Measurements from ENCODE around the gene DPRX.

The DPRX gene, protein sequence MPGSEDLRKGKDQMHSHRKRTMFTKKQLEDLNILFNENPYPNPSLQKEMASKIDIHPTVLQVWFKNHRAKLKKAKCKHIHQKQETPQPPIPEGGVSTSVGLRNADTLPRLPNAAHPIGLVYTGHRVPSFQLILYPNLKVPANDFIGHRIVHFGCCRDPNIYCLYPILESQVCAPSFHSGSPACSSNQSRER

DNA sequence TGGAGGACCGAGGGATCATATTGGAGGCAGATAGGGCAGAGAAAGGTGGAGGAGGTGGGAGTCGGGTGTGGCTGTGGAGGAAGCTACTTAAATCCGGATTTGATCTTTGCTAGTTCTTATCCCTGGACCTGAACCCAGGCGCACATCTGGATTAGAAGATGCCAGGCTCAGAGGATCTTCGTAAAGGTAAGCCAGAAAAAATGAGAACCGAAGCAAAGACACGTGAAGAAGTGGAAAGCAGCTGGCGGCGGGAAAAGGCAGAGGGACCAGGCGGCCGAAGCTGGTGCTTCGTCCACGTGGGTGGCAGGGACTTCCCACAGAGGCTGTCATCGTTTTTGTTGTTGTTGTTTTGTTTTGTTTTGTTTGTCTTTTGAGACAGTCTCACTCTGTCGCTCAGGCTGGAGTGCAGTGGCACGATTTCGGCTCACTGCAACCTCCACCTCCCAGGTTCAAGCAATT lies at the start of gene DPRX:
Gene DPRX, plus strand, starts transcription at position 51 of the 459 bp plus-strand sequence. Its CDS starts 108 bp downstream, at position 159.
- no peak for DNase-seq (ENCODE audit: low read depth in 3 of 3)

DNA sequence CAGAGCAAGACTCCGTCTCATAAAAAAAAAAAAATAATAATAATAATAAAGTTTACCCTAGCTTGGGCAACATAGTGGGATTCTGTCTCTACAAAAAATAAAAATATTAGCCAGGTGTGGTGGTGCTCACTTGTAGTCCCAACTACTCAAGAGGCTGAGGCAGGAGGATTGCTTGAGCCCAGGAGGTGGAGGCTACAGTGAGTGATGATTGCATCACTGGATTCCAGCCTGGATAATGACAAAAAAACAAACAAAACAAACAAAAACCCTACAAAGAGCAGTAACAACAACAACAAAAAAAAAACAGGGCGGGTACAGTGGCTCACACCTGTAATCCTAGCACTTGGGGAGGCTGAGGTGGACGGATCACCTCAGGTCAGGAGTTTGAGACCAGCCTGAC lies 48.6 kb upstream of the DPRX start:
- no peak for DNase-seq (ENCODE audit: low read depth in 3 of 3)

DNA sequence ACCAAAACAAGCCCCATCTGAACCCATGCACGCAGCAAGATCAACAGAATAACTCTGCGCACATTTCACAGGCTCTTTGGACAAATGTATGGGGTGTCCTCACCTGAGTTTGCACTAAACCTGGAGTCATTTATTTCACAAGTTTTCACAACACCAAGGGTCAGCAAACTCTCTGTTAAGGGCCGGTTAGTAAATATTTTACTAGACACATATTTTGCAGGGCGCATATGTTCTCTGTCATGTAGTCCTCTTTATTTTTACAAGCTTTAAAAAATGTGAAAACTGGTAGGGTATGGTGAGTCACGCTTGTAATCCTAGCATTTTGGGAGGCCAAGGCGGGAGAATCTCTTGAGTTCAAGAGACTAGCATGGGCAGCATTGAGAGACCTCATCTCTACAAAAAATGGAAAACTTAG lies 45.5 kb upstream of the DPRX start:
- no peak for DNase-seq (ENCODE audit: low read depth in 3 of 3)

DNA sequence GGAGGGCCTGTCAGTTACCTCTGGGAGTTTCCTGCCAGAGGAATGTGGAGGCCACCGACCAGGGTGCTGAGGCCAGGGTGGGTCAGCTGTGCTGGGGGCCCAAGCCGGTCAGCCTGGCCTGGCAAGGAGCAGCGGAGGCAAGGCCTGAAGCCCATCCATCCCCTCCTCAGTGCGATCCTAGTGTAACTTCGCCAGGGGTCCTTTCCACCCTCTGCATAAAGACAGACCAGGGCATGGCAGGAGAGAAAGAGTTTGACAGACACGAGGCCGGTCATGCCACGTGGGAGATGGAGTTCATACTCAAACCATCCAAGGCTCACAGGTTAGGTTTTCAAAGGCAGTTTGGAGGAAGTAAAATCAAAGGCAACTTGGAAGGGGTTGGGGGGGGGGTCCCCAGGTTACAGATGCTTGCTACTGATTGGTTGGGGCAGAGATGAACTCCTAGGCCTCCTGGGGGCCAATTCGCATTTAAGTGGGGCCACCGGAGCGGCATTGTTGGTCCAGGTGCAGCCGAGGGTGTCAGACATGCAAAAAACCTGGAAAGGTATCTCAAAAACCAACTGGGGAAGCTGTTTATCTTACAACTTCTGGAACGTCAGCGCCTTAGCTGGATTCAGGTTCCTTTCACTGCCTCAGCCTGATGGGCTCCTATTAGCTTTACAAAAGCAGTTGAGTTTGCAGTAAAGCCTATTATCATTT lies 36.8 kb upstream of the DPRX start:
- no peak for DNase-seq (ENCODE audit: low read depth in 3 of 3)

DNA sequence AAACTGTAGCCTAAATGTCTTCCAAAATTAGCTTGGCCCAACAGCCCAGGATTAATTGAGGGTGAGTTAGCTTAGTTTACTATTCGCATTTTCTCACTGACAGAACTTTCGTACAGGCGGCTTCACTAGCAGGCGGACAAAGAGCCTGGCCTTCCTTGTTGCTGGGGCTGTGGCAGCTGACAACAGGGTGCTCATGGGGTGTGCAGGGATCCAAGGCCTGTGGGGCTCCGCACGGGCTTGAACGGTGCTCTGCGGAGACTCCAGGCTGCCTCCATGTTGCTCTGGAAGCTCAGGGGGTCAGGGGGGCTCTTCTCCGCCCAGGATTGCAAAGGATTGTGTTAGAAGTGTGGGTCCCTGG lies 36.3 kb upstream of the DPRX start:
- DNase-seq (ENCODE audit: low read depth in 3 of 3), result no peak

DNA sequence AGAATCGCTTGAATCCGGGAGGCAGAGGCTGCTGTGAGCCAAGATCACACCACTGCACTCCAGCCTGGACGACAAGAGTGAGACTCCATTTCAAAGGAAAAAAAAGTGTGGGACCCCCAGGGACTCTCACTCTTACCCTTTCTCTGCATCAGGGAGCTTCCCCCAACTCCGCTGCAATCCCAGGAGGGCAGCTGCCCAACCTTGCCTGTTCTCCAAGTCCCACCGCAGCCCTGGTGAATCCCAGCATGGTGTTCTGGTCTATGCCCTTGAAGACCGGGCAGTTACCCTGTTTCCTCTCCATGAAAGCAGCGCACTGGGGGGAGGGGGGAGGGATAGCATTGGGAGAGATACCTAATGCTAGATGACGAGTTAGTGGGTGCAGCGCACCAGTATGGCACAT lies 35.7 kb upstream of the DPRX start:
- no peak for DNase-seq (ENCODE audit: low read depth in 3 of 3)

DNA sequence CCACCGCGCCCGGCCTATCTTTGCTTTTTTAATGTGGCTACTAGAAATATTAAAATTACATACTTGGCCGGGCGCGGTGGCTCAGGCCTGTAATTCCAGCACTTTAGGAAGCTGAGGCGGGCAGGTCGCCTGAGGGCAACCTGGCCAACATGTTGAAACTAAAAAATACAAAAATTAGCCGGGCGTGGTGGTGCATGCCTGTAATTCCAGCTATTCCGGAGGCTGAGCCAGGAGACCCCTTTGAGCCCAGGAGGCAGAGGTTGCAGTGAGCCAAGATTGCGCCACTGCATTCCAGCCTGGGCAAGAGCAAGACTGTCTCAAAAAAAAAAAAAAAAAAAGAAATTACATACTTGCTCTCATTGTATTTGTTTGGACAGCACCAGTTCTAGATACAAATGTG lies 34.8 kb upstream of the DPRX start:
- no peak for DNase-seq (ENCODE audit: low read depth in 3 of 3)

DNA sequence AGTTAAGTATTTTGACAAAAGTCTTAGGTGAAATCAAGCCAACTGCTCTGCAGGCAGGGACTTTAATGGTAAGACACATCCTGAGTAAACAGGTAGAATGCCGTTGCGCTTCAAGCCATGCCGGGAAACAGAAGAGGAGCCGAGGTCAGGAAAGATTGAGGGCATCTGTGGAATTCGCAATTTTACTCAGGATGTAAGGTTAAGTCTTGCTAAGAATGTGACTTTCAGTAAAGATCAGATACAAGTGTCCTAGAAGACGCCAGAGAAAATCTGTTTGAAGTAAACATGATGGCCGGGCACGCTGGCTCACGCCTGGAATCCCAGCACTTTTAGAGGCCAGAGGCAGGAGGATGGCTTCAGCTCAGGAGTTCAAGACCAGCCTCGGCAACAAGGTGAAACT lies 33.4 kb upstream of the DPRX start:
- DNase-seq (ENCODE audit: low read depth in 3 of 3), result no peak

DNA sequence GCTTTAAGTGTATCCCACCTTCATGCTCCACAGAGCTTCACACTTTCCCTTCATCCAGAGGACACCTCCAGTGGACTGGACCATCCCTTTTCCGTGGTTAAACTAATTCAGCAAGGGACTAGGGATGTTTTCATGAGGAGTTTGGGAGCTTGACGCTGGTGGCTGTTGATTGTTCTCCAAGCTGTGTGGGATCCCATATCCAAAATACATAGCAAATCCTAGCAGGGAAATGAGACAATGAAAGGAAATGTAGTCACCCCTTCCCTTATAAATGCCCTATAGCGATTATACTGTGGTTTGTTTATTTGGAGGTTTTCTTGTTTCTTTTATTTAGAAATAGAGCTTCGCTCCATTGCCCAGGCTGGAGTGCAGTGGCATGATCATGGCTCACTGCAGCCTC lies 31.6 kb upstream of the DPRX start:
- DNase-seq (ENCODE audit: low read depth in 3 of 3), result no peak

DNA sequence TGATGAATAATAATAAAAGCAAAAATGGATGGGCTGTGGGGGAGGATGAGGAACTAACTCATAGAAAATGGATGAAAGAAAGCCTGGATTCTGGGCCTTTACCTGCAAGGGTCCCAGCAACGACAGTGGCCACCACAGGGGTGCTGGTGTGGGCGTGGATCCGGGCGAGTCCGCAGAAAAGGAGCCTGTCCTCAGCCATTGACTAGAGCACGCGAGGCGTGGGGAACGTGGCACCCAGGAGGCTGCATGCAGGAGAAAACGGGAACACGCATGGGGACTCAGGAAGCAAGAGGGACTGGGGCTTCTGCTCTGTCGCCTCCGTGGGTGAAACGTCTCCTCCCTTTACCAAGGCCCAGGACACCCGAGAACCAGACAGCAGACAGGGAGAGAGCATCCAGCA lies 25.8 kb upstream of the DPRX start:
- DNase-seq (ENCODE audit: low read depth in 3 of 3), result no peak

DNA sequence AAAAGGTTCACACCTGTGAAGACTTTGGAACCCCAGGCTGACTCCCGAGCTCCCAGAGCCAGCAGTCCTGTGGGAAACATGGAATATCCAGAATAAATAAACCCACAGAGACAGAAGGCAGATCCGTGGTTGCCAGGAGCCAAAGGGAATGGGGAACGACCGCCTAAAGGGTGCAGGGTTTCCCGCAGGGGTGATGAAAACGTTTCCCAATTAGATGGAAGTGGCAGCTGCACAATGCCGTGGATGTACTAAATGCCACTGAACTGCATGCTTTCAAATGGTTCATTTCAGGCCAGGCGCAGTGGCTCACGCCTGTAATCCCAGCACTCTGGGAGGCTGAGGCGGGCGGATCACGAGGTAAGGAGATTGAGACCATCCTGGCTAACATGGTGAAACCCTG lies 23.4 kb upstream of the DPRX start:
- no peak for DNase-seq (ENCODE audit: low read depth in 3 of 3)

DNA sequence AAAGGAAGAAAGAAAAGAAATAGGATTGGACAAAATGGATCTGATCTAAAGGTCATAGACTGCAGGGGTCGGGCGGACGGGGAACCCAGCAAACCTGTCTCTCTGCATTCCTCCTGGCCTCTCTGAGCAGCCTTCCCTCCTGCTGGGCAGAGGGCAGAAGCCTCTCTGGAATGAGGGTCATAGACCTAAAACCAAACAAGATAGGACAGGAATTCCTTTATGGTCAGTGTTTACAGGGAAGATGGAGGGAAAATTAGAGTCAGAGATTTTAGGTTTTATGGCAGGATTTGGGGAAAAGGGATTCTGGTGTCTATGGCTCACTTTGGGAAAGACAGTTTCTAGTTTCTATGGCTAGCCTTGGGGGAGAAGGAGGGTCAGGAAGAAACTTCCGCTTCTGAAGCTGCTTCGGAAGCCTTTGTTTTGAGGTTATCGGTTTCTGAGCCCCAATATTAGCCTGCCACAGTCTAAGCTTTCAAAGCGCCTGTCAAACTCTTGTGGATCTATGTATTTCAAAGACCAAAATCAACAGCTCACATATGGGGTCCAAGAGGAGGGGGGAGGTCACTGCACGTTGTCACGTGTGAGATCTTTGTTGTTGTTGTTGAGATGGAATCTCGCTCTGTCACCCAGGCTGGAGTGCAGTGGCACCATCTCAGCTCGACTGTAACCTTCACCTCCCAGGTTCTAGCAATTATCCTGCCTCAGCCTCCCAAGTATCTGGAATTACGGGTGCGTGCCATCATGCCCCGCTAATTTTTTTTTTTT lies 18.9 kb upstream of the DPRX start:
- DNase-seq (ENCODE audit: low read depth in 3 of 3), result no peak

DNA sequence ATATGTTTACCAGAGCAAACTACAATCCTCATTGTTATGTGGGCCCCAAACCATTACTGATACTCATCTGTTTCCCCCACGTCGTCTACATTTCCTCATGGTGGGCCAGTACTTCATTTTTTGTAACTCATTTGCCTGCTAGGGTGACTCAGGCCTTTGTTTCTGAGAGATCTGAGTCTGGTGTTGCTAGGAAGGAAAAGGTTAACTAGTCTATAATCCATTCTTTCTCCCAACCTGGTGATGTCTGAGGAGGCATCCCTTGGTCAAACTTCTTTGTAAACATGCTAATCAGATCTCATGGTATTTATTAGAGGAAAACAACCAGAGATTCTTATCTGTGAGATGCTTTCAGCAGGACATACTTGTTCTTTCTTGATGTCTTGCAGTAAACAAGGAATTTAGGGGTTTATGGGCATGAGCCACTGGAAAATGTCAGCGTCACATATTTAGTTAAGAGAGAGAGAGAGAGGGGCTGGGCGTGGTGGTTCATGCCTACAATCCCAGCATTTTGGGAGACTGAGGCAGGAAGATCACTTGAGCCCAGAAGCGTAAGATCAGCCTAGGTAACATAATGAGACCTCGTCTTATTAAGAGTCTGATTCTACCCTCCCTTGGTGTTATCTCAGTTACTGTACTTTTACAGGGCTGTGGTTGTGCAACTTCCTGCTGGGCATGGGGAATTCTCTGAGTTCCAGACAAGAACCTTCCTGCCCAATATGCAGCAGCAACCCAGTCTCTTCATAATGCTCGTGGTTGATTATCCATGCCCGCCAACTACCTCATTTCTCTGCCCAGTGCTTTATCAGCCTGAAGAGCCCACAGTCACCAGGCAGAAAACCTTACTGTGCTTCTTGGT lies 9.7 kb upstream of the DPRX start:
- DNase-seq (ENCODE audit: low read depth in 3 of 3), result no peak

DNA sequence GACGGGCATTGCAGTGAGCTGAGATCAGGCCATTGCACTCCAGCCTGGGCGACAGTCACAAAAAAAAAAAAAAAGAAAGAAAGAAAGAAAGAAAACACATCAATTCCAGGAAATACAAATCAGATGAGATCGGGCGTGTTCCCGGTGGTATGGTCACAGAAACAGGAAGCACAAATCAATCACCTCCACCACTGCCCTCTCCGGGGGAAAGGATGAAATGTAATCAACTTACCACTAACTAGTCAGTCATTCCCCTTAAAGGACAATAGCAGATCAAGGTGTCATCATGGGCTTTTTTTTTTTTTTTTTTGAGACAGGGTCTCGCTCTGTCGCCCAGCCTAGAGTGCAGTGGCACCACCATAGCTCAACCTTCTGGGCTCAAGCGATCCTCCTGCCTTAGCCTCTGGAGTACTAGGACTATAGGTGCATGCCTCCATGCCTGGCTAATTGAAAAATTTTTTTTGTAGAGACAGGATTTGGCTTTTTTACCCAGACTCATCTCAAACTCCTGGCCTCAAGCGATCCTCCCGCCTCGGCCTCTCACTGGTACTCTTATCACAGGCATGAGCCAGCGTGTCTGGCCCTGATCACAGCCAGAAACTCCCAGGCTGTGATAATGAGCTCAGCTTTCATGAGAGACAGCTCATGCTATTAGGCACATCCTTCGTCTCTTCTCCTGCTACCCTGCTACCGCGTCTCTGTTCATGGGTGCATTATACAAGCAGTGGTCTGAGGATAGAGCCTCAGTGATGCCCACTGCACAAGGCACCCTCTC lies 6.8 kb upstream of the DPRX start:
- DNase-seq (ENCODE audit: low read depth in 3 of 3), result no peak

DNA sequence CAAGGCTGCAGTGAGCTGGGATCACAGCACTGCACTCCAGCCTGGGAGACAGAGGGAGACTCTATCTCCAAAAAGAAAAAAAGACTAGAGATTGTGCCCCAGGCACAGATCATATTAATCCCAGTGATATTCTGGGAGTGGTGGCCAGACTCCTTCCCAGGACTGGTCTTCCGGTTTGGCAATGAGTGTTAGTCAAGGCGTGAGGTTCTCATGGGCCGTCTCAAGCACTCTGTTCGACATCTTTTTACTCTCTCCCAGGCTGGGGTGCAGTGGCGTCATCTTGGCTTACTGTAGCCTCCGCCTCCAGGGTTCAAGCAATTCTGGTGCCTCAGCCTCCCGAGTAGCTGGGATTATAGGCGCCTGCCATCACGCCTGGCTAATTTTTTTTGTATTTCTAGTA lies 5.3 kb upstream of the DPRX start:
- DNase-seq (ENCODE audit: low read depth in 3 of 3), result no peak

DNA sequence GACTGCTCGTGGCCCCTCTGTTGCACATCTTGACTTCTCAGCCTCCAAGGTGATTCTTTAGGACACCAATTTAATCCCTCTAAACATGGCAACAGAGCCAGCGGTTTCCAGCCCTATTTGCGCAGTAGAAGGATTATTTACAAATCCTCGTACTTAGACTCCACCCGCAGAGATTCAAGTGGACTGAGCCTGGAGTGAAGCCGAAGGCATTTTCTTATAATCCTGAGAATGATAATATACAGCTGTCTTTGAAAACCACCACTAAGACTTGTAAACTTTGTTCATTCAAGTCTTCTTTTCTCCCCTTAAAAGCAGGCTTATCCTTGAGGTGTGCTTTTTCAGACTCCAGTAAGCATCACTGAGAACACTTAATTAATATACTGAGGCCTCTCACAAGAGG lies 4.8 kb upstream of the DPRX start:
- DNase-seq (ENCODE audit: low read depth in 3 of 3), result no peak

DNA sequence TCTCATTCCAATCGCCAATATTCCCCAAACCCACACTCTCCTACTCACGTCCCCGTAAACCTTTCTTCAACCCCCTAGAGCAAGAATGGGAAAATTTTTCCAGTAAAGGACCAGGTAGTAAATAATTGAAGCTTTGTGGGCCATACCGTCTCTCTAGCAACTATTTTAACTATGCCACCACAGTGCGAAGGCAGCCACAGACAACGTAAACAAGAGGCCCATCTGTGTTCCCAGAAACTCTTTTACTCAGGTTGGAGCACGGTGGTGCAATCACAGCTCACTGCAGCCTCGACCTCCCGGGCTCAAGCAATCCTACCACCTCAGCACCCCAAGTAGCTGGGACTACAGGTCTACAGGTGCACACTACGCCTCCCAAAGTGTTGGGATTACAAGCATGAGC lies 3.0 kb downstream of the DPRX start:
- DNase-seq (ENCODE audit: low read depth in 3 of 3), result no peak

DNA sequence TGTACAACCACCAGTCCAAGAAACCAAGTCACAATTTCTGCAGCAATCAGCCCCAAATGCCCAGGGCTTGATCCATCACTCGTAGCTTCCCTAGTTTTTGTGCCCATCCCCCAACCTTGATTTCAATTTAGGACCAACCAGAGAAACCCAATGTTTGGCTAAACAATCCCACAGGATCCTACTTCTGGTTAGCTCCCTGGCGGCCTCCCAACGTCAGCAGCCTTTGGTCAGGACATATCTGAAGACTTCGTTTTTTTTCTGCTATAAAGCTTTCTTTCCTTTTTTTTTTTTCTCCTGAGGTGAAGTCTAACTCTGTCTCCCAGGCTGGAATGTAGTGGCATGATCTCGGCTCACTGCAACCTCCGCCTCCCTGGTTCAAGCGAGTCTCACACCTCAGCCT lies 7.7 kb downstream of the DPRX start:
- no peak for DNase-seq (ENCODE audit: low read depth in 3 of 3)

DNA sequence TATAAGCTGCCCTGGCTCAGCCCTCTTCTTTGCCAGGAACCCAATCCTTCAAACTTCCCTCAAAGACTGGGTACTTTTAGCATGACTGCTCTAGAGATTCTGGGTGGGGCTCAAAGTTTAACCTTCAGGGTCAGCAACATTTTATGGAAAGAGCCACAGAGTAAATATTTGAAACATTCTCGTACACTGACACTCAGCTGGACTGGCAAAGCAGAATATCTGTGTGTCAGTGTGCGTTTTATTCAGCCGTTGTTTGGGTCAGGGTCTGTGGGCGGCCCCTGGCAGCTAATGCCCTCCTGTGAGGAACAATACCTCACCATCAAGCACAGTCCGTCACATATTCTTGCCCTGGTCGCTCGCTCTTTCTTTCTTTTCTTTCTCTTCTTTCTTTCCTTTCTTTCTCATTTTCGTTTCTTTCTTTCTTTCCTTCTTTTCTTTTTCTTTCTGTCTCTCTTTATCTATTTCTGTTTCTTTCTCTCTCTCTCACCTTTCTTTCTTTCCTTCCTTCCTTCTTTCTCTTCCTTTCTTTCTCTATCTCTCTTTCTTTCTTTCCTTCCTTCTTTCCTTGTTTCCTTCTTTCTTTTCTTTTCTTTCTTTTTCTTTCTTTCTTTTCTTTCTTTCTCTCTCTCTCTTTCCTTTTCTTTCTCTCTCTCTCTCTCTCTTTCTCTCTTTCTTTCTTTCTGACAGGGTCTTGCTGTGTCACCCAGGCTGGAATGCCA lies 10.7 kb downstream of the DPRX start:
- no peak for DNase-seq (ENCODE audit: low read depth in 3 of 3)

DNA sequence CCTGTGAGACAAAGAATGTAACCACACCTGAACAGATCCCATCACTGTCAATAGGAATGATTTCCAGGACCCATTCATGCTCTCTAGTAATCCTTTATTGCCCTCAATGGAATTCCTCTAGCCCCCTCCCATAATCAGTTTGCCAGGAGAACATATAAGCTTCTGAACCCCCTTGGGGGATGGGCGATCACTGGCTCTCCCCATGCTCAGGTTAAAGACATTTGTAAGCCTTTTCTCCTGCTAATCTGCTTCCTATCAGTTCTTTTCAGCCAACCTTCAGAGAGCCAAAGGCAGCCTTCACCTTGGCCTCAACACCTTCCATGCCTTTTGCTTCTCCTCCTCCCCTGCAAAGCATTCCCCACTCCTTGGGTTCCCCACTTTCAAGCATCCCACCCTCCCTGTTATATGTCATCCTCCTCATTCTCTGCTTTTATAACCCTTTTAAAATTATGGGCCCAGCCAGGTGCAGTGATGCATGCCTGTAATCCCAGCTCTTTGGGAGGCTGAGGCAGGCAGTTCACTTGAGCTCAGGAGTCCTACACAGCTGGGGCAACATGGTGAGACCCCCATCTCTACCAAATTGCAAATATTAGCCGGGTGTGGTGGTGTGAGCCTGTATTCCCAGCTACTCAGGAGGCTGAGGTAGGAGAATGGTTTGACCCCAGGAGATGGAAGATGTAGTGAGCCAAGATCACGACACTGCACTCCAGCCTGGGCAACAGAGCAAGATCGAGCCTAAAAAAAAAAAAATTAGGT lies 12.4 kb downstream of the DPRX start:
- no peak for DNase-seq (ENCODE audit: low read depth in 3 of 3)
